Measurements from ENCODE around the gene OTULIN.

- TF ChIP-seq CTCF (conservative IDR thresholded peaks at IDR 0.05; ENCODE audit: low read length) = no peak
- TF ChIP-seq EZH2phosphoT487 (IDR thresholded peaks at IDR 0.05; ENCODE audit: borderline replicate concordance, low read depth, low read length) = no peak
Observed at GRCh38 chr5:14656898-14657297, 7.6 kb upstream of the OTULIN start.
